KOPT-K1 (cell line): ENCODE measurements around the gene RPS6KA3.
"Not testable (repeated sequence)": the region's sequence is repeated elsewhere in the genome, so short reads cannot be mapped to it uniquely, and the experiment has no call there.

Experiments used
- H3K27ac ChIP-seq: fragments of 200-600 bp; sonication (generic); 2 replicates; pipeline ENCODE4 v1.5.1; 2016; ENCODE audit warnings: antibody characterized with exemption, mild to moderate bottlenecking, low read depth, low read length; ENCODE audit not compliant: poor library complexity, severe bottlenecking
- H3K36me3 ChIP-seq: fragments of 200-600 bp; sonication (generic); 2 replicates; pipeline ENCODE4 v1.5.1; 2017; ENCODE audit warnings: antibody characterized with exemption, mild to moderate bottlenecking, low read length, moderate library complexity; ENCODE audit not compliant: insufficient read depth
- H3K9me3 ChIP-seq: fragments of 200-600 bp; sonication (generic); 2 replicates; pipeline ENCODE4 v1.5.1; 2017; ENCODE audit warnings: antibody characterized with exemption, low read length, mild to moderate bottlenecking; ENCODE audit not compliant: insufficient read depth, poor library complexity, severe bottlenecking

RPS6KA3 gene

GRCh38 chrX:20217906-20218305, 48.8 kb downstream of the RPS6KA3 start:
- no peak overlapping the region for H3K27ac ChIP-seq
- H3K36me3 ChIP-seq = no peaks in the 10 kb centered on the region; the same call in 1 of the 2 replicates
- H3K9me3 ChIP-seq = no peaks in the 10 kb centered on the region

- no peaks in the 10 kb centered on the region for H3K9me3 ChIP-seq
- no peaks in the 10 kb centered on the region; the same call in 1 of the 2 replicates for H3K36me3 ChIP-seq
- no peak overlapping the region for H3K27ac ChIP-seq
Measured at GRCh38 chrX:20217271-20217670, 49.4 kb downstream of the RPS6KA3 start.

DNA sequence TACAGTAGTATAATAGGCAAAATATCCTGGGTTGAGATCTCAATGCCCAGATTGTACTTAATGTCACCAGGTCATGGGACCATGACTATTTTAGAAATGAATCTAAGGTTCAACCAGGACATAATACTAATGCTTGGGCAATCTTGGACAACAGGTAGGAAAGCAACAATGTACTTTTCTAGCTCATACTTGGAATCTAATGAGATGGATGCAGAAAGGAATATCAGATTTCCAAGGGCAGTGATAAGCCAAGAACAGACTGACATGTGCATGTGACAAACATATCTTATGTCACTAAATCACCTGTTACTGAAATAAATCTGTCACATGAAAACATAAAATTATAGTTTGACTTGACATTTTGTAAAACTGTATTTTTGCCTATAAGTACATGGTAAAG, 51.1 kb downstream of the RPS6KA3 start:
- Histone ChIP-seq H3K36me3 (no peaks in the 10 kb centered on the region; the same call in 1 of the 2 replicates), H3K9me3 (no peaks in the 10 kb centered on the region), H3K27ac (no peak overlapping the region)

DNA sequence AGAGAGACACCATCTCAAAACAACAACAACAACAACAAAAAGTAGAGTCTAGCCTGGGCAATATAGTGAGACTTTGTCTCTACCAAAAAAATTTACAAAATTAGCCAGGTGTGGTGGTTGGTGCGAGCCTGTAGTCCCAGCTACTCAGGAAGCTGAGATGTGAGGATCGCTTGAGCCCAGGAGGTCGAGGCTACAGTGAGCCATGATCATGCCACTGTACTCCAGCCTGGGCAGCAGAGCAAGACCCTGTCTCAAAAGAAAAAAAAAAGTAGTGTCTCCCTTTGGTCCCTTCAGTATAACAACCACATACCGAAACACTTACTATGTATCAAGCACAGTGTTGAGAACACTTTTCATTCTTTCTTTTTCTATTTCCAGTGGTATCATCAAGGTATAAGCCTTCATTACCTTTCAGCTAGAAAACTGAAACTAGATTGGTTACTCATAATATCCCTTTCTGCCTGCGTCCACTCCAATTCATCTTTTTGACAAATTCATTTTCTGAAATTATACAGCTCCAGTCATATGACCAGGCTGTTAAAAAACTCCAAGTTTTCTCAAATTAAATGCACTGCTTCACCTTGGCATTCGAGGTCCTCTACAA, 54.1 kb downstream of the RPS6KA3 start:
- no peaks in the 10 kb centered on the region for H3K9me3 ChIP-seq
- peaks cover 16% of the 10 kb centered on the region for H3K36me3 ChIP-seq
- no peak overlapping the region for H3K27ac ChIP-seq

DNA sequence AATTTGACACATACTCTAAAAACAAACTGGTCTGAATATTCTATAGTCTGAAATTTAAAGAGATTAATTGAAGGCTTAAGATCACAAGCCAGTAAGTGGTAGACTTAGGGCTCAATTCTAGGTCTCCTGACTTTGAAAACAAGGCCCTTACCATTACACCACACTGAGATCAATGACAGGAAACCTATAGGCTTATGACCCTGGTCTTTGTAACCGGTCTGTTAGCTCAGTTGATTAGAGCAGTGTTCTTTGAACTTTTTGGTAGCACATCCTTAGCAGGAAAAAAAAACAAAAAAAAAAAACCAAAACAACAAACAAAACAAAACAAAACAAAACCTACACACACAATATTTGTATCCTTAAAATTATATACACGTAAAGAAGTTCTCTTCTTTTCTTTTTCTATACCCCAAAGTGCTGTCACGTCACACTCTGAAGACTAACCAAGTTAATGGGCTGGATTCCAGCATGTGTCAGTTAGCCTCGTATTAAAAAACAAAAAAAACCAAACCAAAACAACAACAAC, 55.4 kb downstream of the RPS6KA3 start:
- Histone ChIP-seq H3K27ac (no peak overlapping the region), H3K36me3 (peaks cover 28% of the 10 kb centered on the region), H3K9me3 (no peaks in the 10 kb centered on the region)

GRCh38 chrX:20205927-20206708, 60.6 kb downstream of the RPS6KA3 start:
- H3K27ac ChIP-seq = no peak overlapping the region
- H3K36me3 ChIP-seq = peaks cover 59% of the 10 kb centered on the region
- no peaks in the 10 kb centered on the region for H3K9me3 ChIP-seq

- Histone ChIP-seq H3K36me3 (peaks cover 68% of the 10 kb centered on the region), H3K27ac (no peak overlapping the region), H3K9me3 (no peaks in the 10 kb centered on the region)
Measured at GRCh38 chrX:20204351-20204750, 62.4 kb downstream of the RPS6KA3 start.

- H3K27ac ChIP-seq = no peak overlapping the region
- H3K36me3 ChIP-seq = peaks cover 41% of the 10 kb centered on the region
- no peaks in the 10 kb centered on the region for H3K9me3 ChIP-seq
Measured at GRCh38 chrX:20197641-20198210, 69.0 kb downstream of the RPS6KA3 start.

DNA sequence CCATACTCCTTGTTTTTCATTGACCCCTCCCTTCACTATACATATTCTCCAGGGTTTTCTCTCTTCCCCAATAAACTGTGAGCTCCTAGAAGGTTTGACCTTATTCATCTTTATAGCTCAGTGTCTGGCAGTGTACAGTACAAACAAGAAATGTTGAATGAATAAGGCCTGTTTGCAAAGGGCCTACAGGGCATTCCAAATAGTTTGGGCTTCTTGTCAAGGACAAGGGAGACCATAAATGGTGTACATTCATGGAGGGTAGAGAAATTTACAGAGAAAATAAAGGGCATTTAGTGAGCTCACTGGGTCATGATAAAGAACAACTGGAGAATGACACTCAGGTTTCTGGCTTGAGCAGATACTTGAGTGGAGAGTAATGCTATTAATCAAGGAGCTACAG, 77.5 kb downstream of the RPS6KA3 start:
- peaks cover 69% of the 10 kb centered on the region for H3K36me3 ChIP-seq
- H3K9me3 ChIP-seq = no peaks in the 10 kb centered on the region
- no peak overlapping the region for H3K27ac ChIP-seq

- H3K36me3 ChIP-seq = peaks cover 49% of the 10 kb centered on the region
- H3K9me3 ChIP-seq = no peaks in the 10 kb centered on the region
- no peak overlapping the region for H3K27ac ChIP-seq
Measured at GRCh38 chrX:20181598-20182329, 84.9 kb downstream of the RPS6KA3 start.

GRCh38 chrX:20177093-20177492, 89.6 kb downstream of the RPS6KA3 start:
- Histone ChIP-seq H3K27ac (no peak overlapping the region), H3K9me3 (no peaks in the 10 kb centered on the region), H3K36me3 (peaks cover 67% of the 10 kb centered on the region)

DNA sequence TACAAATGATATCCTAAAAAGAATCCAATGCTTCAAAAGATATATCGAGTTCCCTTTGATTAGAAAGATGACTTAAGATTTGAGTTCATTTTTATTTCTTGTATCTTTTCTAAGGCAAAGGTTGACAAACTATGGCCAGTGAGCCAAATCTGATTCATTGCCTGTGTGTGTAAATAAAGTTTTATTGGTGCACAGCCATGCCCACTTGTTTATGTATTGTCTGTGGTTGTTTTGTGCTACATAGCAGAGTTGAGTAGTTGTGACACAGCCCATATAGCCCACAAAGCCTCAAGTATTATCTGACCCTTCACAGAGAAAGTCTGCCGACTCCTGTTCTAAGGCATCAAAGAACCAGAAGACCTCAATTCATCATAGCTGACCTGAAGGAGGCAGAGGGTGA, 92.9 kb downstream of the RPS6KA3 start:
- no peak overlapping the region for H3K27ac ChIP-seq
- H3K36me3 ChIP-seq = peaks cover 89% of the 10 kb centered on the region
- no peaks in the 10 kb centered on the region for H3K9me3 ChIP-seq

GRCh38 chrX:20173313-20173712, 93.4 kb downstream of the RPS6KA3 start:
- Histone ChIP-seq H3K9me3 (no peaks in the 10 kb centered on the region), H3K27ac (no peak overlapping the region), H3K36me3 (peaks cover 89% of the 10 kb centered on the region)

GRCh38 chrX:20171887-20172286, 94.8 kb downstream of the RPS6KA3 start:
- Histone ChIP-seq H3K9me3 (no peaks in the 10 kb centered on the region), H3K36me3 (peaks cover 92% of the 10 kb centered on the region), H3K27ac (no peak overlapping the region)

- peaks cover 75% of the 10 kb centered on the region for H3K36me3 ChIP-seq
- H3K27ac ChIP-seq, H3K9me3 ChIP-seq: not testable (repeated sequence)
Measured at GRCh38 chrX:20162516-20162915, 104.2 kb downstream of the RPS6KA3 start.
